K562 (cell line): ENCODE data around the gene INO80D. TPM values are rescaled to one million over a fixed set of nuclear protein-coding genes. Genes with fewer than 3 reads are reported as not detected.
A peak's percentile ranks its signal among the peaks of the same experiment; 100 is the strongest.

Experiments
- HDAC1 ChIP-seq, 2 experiments: fragments of 450-650 bp; IDR thresholded peaks; 2 replicates each; pipeline ENCODE4 v1.6.1; 2016 to 2017; ENCODE audit warnings: inconsistent platforms in 1 of 2, mild to moderate bottlenecking in 1 of 2, moderate library complexity in 1 of 2
- MITF ChIP-seq: IDR thresholded peaks from 2 replicates; pipeline ENCODE4 v1.6.1; 2014; ENCODE audit warnings: antibody characterized with exemption
- POLR2H ChIP-seq: IDR thresholded peaks from 2 replicates; pipeline ENCODE4 v1.6.1; 2016; ENCODE audit warnings: missing genetic modification characterization, low read depth, mild to moderate bottlenecking, control low read depth, missing compliant biosample characterization, moderate library complexity
- SFPQ ChIP-seq: fragments of 200-400 bp; formaldehyde crosslinking; IDR thresholded peaks from 2 replicates; pipeline ENCODE4 v1.6.1; 2017; ENCODE audit warnings: mild to moderate bottlenecking, low read depth, low read length, moderate library complexity
- SMARCA4 ChIP-seq: fragments of 450-650 bp; IDR thresholded peaks from 2 replicates; pipeline ENCODE4 v1.6.1; 2016
- SRF ChIP-seq, 2 experiments: fragments of 250-450, 450-650 bp in 1 of 2; sonication (Bioruptor Pico) in 1 of 2; sonication (generic) in 1 of 2; formaldehyde crosslinking; IDR thresholded peaks; 2 replicates each; pipeline versions ENCODE4 v1.5.0 to v1.5.1; 2020 to 2022; ENCODE audit warnings: mild to moderate bottlenecking in 1 of 2, missing genetic modification reagents in 1 of 2
- SUPT5H ChIP-seq: fragments of 450-650 bp; IDR thresholded peaks from 2 replicates; pipeline ENCODE4 v1.6.1; 2016
- polyA plus RNA-seq, 8 experiments: library from polyadenylated mRNA; depleted of rRNA in 4 of 8; stranded (reverse) in 5 of 8; unstranded in 3 of 8; fragments of >200 nt; fragmentation: Nextera tagmentation in 2 of 8; fragmentation: Illumina TruSeq in 1 of 8; extraction: Ambion mirVana in 2 of 8; extraction: Trizol in 1 of 8; gene quantifications; 2 replicates each; pipeline versions ENCODE4 v1.2.1 to v1.2.3, GENCODE V29; 2011 to 2014; ENCODE audit warnings: inconsistent platforms in 1 of 8, missing spikeins in 1 of 8
- total RNA-seq, 7 experiments: library from RNA; depleted of rRNA in 6 of 7; stranded (reverse); fragments of >200 nt in 6 of 7; fragmentation: Illumina TruSeq in 2 of 7; extraction: Trizol in 2 of 7; gene quantifications; 2 replicates each; pipeline versions ENCODE4 v1.2.1 to v1.2.3, GENCODE V29; 2011 to 2021; ENCODE audit warnings: low replicate concordance in 1 of 7
- TF ChIP-seq, protein P1 (sequence below): sonication (generic); formaldehyde crosslinking; IDR thresholded peaks from 2 replicates; pipeline ENCODE4 v1.8.0; 2022; ENCODE audit warnings: mild to moderate bottlenecking, missing genetic modification reagents
- TF ChIP-seq, protein P2 (sequence below): fragments of 450-650 bp; IDR thresholded peaks from 2 replicates; pipeline ENCODE4 v1.6.1; 2018; ENCODE audit not compliant: partially characterized antibody
- TF ChIP-seq, protein P3 (sequence below): fragments of 450-650 bp; IDR thresholded peaks from 2 replicates; pipeline ENCODE4 v1.6.1; 2016; ENCODE audit warnings: missing biosample characterization, missing genetic modification characterization
- TF ChIP-seq, protein P4 (sequence below): fragments of 450-650 bp; conservative IDR thresholded peaks from 2 replicates; pipeline ENCODE4 v1.6.1; 2016; ENCODE audit warnings: missing genetic modification characterization, low read depth, mild to moderate bottlenecking, missing compliant biosample characterization, moderate library complexity

Gene INO80D
- total and polyA plus RNA-seq, 9 of the 15 experiments (the other 6 are each of a cell fraction or from before 2014, with no cell fraction given) = 0.64 to 8.1 (median 2.9) TPM

DNA sequence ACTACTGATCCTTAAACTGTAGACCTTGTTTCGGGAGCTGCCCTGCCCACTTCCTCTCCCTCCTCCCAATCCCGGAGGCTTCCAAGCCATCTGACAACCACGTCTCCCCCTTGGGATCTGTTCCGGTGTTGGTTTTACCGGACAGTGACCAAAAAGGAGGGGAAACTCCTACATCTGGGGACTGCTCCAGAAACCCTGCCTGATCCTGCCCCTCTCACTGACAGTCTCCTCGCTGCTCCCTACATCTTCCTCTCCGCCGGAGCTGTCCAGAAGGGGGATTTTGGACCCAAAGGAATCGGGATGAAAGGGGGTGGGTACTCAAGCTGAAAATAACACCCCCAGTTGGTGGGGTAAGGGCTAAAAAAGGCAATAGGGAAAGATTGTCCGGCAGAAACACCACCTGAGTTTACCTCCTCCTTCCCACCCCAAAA, 1.5 kb downstream of the INO80D start (continued):
- TF ChIP-seq MITF (no peak), SFPQ (no peak), HDAC1 (IDR thresholded peaks at IDR 0.05) (peak in 1 of 2 experiments; percentile 56; a peak in 1 of 4 replicates), POLR2H (tag) (0 out of 2 replicates have a peak, but pooled peaks have one; percentile 57), SRF (CRISPR knock-in tag; IDR thresholded peaks at IDR 0.05) (peak in 1 of 2 experiments; percentile 71; a peak in 1 of 4 replicates), SMARCA4 (no peak), SUPT5H (peak; percentile 52; the same call in 1 of the 2 replicates)
- TF ChIP-seq, protein P1, sequence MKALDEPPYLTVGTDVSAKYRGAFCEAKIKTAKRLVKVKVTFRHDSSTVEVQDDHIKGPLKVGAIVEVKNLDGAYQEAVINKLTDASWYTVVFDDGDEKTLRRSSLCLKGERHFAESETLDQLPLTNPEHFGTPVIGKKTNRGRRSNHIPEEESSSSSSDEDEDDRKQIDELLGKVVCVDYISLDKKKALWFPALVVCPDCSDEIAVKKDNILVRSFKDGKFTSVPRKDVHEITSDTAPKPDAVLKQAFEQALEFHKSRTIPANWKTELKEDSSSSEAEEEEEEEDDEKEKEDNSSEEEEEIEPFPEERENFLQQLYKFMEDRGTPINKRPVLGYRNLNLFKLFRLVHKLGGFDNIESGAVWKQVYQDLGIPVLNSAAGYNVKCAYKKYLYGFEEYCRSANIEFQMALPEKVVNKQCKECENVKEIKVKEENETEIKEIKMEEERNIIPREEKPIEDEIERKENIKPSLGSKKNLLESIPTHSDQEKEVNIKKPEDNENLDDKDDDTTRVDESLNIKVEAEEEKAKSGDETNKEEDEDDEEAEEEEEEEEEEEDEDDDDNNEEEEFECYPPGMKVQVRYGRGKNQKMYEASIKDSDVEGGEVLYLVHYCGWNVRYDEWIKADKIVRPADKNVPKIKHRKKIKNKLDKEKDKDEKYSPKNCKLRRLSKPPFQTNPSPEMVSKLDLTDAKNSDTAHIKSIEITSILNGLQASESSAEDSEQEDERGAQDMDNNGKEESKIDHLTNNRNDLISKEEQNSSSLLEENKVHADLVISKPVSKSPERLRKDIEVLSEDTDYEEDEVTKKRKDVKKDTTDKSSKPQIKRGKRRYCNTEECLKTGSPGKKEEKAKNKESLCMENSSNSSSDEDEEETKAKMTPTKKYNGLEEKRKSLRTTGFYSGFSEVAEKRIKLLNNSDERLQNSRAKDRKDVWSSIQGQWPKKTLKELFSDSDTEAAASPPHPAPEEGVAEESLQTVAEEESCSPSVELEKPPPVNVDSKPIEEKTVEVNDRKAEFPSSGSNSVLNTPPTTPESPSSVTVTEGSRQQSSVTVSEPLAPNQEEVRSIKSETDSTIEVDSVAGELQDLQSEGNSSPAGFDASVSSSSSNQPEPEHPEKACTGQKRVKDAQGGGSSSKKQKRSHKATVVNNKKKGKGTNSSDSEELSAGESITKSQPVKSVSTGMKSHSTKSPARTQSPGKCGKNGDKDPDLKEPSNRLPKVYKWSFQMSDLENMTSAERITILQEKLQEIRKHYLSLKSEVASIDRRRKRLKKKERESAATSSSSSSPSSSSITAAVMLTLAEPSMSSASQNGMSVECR (CRISPR knock-in tag) = 0 out of 2 replicates have a peak, but pooled peaks have one; percentile 33
- TF ChIP-seq, protein P2, sequence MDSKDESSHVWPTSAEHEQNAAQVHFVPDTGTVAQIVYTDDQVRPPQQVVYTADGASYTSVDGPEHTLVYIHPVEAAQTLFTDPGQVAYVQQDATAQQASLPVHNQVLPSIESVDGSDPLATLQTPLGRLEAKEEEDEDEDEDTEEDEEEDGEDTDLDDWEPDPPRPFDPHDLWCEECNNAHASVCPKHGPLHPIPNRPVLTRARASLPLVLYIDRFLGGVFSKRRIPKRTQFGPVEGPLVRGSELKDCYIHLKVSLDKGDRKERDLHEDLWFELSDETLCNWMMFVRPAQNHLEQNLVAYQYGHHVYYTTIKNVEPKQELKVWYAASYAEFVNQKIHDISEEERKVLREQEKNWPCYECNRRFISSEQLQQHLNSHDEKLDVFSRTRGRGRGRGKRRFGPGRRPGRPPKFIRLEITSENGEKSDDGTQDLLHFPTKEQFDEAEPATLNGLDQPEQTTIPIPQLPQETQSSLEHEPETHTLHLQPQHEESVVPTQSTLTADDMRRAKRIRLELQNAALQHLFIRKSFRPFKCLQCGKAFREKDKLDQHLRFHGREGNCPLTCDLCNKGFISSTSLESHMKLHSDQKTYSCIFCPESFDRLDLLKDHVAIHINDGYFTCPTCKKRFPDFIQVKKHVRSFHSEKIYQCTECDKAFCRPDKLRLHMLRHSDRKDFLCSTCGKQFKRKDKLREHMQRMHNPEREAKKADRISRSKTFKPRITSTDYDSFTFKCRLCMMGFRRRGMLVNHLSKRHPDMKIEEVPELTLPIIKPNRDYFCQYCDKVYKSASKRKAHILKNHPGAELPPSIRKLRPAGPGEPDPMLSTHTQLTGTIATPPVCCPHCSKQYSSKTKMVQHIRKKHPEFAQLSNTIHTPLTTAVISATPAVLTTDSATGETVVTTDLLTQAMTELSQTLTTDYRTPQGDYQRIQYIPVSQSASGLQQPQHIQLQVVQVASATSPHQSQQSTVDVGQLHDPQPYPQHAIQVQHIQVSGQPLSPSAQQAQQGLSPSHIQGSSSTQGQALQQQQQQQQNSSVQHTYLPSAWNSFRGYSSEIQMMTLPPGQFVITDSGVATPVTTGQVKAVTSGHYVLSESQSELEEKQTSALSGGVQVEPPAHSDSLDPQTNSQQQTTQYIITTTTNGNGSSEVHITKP = peak; percentile 77
- TF ChIP-seq, protein P3, sequence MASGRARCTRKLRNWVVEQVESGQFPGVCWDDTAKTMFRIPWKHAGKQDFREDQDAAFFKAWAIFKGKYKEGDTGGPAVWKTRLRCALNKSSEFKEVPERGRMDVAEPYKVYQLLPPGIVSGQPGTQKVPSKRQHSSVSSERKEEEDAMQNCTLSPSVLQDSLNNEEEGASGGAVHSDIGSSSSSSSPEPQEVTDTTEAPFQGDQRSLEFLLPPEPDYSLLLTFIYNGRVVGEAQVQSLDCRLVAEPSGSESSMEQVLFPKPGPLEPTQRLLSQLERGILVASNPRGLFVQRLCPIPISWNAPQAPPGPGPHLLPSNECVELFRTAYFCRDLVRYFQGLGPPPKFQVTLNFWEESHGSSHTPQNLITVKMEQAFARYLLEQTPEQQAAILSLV = no peak
- TF ChIP-seq, protein P4, sequence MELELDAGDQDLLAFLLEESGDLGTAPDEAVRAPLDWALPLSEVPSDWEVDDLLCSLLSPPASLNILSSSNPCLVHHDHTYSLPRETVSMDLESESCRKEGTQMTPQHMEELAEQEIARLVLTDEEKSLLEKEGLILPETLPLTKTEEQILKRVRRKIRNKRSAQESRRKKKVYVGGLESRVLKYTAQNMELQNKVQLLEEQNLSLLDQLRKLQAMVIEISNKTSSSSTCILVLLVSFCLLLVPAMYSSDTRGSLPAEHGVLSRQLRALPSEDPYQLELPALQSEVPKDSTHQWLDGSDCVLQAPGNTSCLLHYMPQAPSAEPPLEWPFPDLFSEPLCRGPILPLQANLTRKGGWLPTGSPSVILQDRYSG (tag) = no peak
